Right lobe of liver (tissue), 6 donors: ENCODE measurements around the gene SMIM22. TPM values are rescaled to one million over a fixed set of nuclear protein-coding genes. Genes with fewer than 3 reads are reported as not detected.

ENCODE experiments used
- ATAC-seq, 4 donors: fragments of 200-7000 bp; cut with Tn5 transposase; one replicate each; pipeline ENCODE4 v1.9.1; 2020; ENCODE audit warnings: mild to moderate bottlenecking in 4 of 4, moderate library complexity in 4 of 4
- DNase-seq, 3 donors: peaks; one replicate each; pipeline ENCODE4 v3.0.0-alpha.2; 2020
- H3K27ac ChIP-seq, 3 donors: fragments of 200-600 bp; one replicate each; pipeline ENCODE4 v1.8.0; 2022
- H3K27me3 ChIP-seq, 2 donors: fragments of 200-600 bp; one replicate each; pipeline ENCODE4 v1.8.0; 2022
- H3K36me3 ChIP-seq, 4 donors: fragments of 200-600 bp; sonication (generic) in 1 of 4; one replicate each; pipeline versions ENCODE4 v1.5.1 to v1.8.0; 2017 to 2022; ENCODE audit warnings: control low read depth in 1 of 4
- H3K4me1 ChIP-seq, 4 donors: fragments of 200-600 bp; sonication (generic) in 1 of 4; one replicate each; pipeline versions ENCODE4 v1.5.1 to v1.8.0; 2017 to 2022; ENCODE audit warnings: control low read depth in 1 of 4
- H3K4me3 ChIP-seq, 3 donors: fragments of 200-600 bp; one replicate each; pipeline ENCODE4 v1.8.0; 2022
- H3K9me3 ChIP-seq, 4 donors: fragments of 200-600 bp; sonication (generic) in 1 of 4; one replicate each; pipeline versions ENCODE4 v1.5.1 to v1.8.0; 2017 to 2022; ENCODE audit warnings: control low read depth in 1 of 4
- CTCF ChIP-seq, 4 donors: fragments of 200-600 bp in 3 of 4; fragments of 450-650 bp in 1 of 4; IDR thresholded peaks; one replicate each; pipeline versions ENCODE4 v1.5.1 to v1.8.0; 2016 to 2022; ENCODE audit warnings: antibody characterized with exemption in 4 of 4, mild to moderate bottlenecking in 2 of 4
- POLR2A ChIP-seq: fragments of 450-650 bp; IDR thresholded peaks from one replicate; pipeline ENCODE4 v1.6.1; 2017; ENCODE audit warnings: antibody characterized with exemption, mild to moderate bottlenecking
- WGBS: methylation state at CpG from one replicate; pipeline ENCODE4 v1.1.6; 2018; ENCODE audit warnings: low coverage, low lambda C conversion rate; ENCODE audit not compliant: insufficient coverage; ENCODE audit errors: missing lambda C conversion rate; 5-methylcytosine and 5-hydroxymethylcytosine counted together
- intact Hi-C, 2 donors: fragments of 100-400 bp; cut with DNase I; formaldehyde crosslinking; loops; one replicate each; pipeline versions ENCODE4 v1.11.2 to v1.14.1; 2022
- total RNA-seq, 6 experiments: library from RNA; depleted of rRNA in 2 of 6; stranded (reverse); fragments of >200 nt in 2 of 6; fragmentation: NEBNext Ultra II Directional in 3 of 6; extraction: Animal tissue kit (Norgen Biotek cat#: 25700) in 3 of 6; gene quantifications; one replicate each; pipeline versions ENCODE4 v1.1.0 to v1.2.4, GENCODE V29; 2016 to 2023
- donor health status: DM: no; HTN: yes; CAD: no.
- donor health status: DM: no; HTN: no; CAD: no.
- donor health status: DM: no; HTN: no; CAD: no.
- donor health status: DM: no; HTN: yes; CAD: no.
- donor health status: DM: no; HTN: yes; CAD: no.

Gene SMIM22
- total RNA-seq, 6 experiments from 2014 or later: 0.44 to 0.95 TPM; not detected in 4

DNA sequence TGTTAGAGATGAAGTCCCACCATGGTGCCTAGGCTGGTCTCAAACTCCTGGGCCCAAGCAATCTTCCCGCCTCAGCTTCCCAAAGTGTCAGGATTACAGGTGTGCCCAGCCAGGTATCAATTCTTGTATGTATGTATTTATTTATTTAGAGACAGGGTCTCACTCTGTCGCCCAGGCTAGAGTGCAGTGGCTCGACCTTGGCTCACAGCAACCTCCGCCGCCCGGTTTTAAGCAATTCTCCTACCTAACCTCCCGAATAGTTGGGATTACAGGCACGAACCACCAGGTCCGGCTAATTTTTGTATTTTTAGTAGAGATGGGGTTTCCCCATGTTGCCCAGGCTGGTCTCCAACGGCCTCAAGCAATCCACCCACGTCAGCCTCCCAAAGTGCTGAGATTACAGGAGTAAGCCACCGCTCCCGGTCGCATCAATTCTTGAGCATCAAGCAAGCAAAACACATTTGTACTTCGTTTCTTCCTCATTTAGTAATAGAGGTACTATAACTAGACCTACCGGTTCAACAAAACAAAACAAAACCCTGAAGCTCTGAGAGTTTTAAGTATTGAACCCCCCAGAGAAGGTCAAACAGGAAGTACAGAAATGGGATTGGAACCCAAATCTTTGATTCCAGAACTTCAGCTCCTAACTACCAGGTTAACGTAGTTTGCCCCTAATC lies 27.2 kb upstream of the SMIM22 start:
- peaks cover 0 to 18% (median 4%) of the 10 kb centered on the region in 4 donors for H3K4me1 ChIP-seq
- DNase-seq: no peak
- intact Hi-C loops: no loop called here
- 43% methylated on average over 17 of the region's 17 CpGs for WGBS
- H3K27me3 ChIP-seq: no peaks in the 10 kb centered on the region
- TF ChIP-seq CTCF (IDR thresholded peaks at IDR 0.05) (no peak), POLR2A (no peak)
- ATAC-seq: peak in 1 of 4 donors; percentile 3
- H3K4me3 ChIP-seq: peak overlapping the region; percentile 97 to 99 (median 98)
- peak overlapping the region; percentile 42 to 79 (median 77) for H3K27ac ChIP-seq
- no peaks in the 10 kb centered on the region for H3K9me3 ChIP-seq
- peaks cover 0 to 13% (median 3%) of the 10 kb centered on the region in 4 donors for H3K36me3 ChIP-seq

GRCh38 chr16:4768549-4769305 lies 26.4 kb upstream of the SMIM22 start:
- Histone ChIP-seq H3K9me3 (no peaks in the 10 kb centered on the region), H3K36me3 (peaks cover 0 to 6% (median 0%) of the 10 kb centered on the region in 4 donors), H3K27ac (peak overlapping the region; percentile 42 to 79 (median 77)), H3K4me3 (peak overlapping the region; percentile 97 to 99 (median 98)), H3K4me1 (peaks cover 0 to 18% (median 4%) of the 10 kb centered on the region in 4 donors), H3K27me3 (no peaks in the 10 kb centered on the region)
- intact Hi-C loops: no loop called here
- TF ChIP-seq CTCF (IDR thresholded peaks at IDR 0.05) (no peak), POLR2A (peak; percentile 76)
- DNase-seq (peak; percentile 95 to 99 (median 98)), ATAC-seq (peak; percentile 91 to 93 (median 91))
- 3% methylated on average over 32 of the region's 48 CpGs for WGBS

DNA sequence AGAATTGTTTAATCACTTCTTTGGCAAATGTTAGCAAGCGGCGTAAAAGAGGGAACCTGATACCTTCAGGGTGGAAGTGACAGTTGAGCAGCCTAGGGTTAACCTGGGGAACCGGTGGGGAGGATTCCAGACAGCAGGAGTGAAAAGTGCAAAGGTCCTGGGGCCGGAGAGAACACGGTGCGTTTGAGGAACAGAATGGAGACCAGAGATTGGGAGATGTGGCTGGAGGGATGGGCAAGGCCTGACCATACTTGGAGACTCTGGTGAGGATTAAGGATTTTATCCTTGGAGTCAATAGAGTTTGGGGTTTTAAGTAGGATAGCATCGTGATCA lies 25.9 kb upstream of the SMIM22 start:
- DNase-seq: no peak

DNA sequence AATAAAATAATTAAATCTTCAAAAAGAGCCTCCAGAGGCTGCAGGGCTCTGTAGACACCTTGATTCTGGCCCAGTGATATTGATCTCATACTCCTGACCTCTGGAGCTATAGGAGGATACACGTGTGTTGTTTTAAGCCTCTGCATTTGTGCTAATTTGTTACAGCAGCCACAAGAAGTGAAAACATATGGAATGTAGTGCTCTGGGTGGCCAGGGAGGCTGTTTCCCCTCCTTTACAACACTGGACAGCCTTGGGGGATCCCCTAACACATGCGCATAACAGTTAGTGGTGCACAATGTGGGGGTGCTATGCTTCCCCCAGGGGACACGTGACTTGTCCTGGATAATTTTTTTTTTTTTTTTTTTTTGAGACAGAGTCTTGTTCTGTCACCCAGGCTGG lies 23.5 kb upstream of the SMIM22 start:
- Histone ChIP-seq H3K36me3 (no peaks in the 10 kb centered on the region), H3K27ac (no peak overlapping the region), H3K4me1 (peaks cover 0 to 9% (median 4%) of the 10 kb centered on the region in 4 donors), H3K4me3 (no peak overlapping the region), H3K27me3 (no peaks in the 10 kb centered on the region), H3K9me3 (no peaks in the 10 kb centered on the region)
- no peak for DNase-seq
- intact Hi-C loops: no loop called here
- 66% methylated on average over 3 of the region's 3 CpGs for WGBS
- TF ChIP-seq POLR2A (no peak), CTCF (IDR thresholded peaks at IDR 0.05) (no peak)
- no peak for ATAC-seq

More for the DNA sequence above, 25.9 kb upstream of the SMIM22 start:
- Histone ChIP-seq H3K9me3 (no peaks in the 10 kb centered on the region), H3K27me3 (no peaks in the 10 kb centered on the region), H3K27ac (peak overlapping the region in 1 of 3 donors; percentile 48), H3K4me1 (peaks cover 0 to 18% (median 4%) of the 10 kb centered on the region in 4 donors), H3K4me3 (peak overlapping the region; percentile 97 to 99 (median 98)), H3K36me3 (peaks cover 0 to under 1% (median 0%) of the 10 kb centered on the region in 4 donors)
- ATAC-seq: no peak
- TF ChIP-seq CTCF (IDR thresholded peaks at IDR 0.05): no peak
- TF ChIP-seq POLR2A: no peak
- 46% methylated on average over 7 of the region's 7 CpGs for WGBS
- intact Hi-C loops: no loop called here
